Muscle of leg (tissue), 11 donors: ENCODE data around the gene SAG. TPM values are rescaled to one million over a fixed set of nuclear protein-coding genes. Genes with fewer than 3 reads are reported as not detected.
"Not testable (repeated sequence)": the region's sequence is repeated elsewhere in the genome, so short reads cannot be mapped to it uniquely, and the experiment has no call there.

Experiments
- DNase-seq: peaks from one replicate; pipeline ENCODE4 v3.0.0; 2013
- H3K27ac ChIP-seq: one replicate; pipeline ENCODE4 v1.5.1; 2013; ENCODE audit warnings: mild to moderate bottlenecking, low read length, control low read depth
- H3K27me3 ChIP-seq: one replicate; pipeline ENCODE4 v1.6.1; 2013; ENCODE audit warnings: low read length; ENCODE audit not compliant: control insufficient read depth, insufficient read depth
- H3K36me3 ChIP-seq: one replicate; pipeline ENCODE4 v1.6.1; 2013; ENCODE audit warnings: low read length; ENCODE audit not compliant: control insufficient read depth, insufficient read depth
- H3K4me1 ChIP-seq: one replicate; pipeline ENCODE4 v1.6.1; 2013; ENCODE audit warnings: low read length; ENCODE audit not compliant: control insufficient read depth, insufficient read depth
- H3K4me3 ChIP-seq: one replicate; pipeline ENCODE4 v1.5.1; 2013; ENCODE audit warnings: low read length, control low read depth
- H3K9me3 ChIP-seq: replicated peaks from 2 replicates; pipeline ENCODE4 v1.6.1; 2013; ENCODE audit warnings: low read depth, low read length; ENCODE audit not compliant: control insufficient read depth
- WGBS: methylation state at CpG from one replicate; pipeline ENCODE4 v1.1.5; 2013; ENCODE audit warnings: missing lambda C conversion rate; ENCODE audit not compliant: insufficient coverage; 5-methylcytosine and 5-hydroxymethylcytosine counted together
- polyA plus RNA-seq, 8 donors: library from polyadenylated mRNA; unstranded; fragments of 120-200 nt; gene quantifications; one replicate each; pipeline versions ENCODE4 v1.2.1 to v1.2.3, GENCODE V29; 2013; ENCODE audit warnings: inconsistent platforms in 1 of 8, low replicate concordance in 1 of 8; ENCODE audit not compliant: insufficient read length in 8 of 8, insufficient read depth in 1 of 8
- total RNA-seq: library from RNA; stranded (reverse); fragments of 120-200 nt; gene quantifications from one replicate; pipeline ENCODE4 v1.2.4, GENCODE V29; 2013

The SAG gene
- total and polyA plus RNA-seq, 9 donors = 0.04 to 0.39 (median 0.11) TPM; not detected in 1

DNA sequence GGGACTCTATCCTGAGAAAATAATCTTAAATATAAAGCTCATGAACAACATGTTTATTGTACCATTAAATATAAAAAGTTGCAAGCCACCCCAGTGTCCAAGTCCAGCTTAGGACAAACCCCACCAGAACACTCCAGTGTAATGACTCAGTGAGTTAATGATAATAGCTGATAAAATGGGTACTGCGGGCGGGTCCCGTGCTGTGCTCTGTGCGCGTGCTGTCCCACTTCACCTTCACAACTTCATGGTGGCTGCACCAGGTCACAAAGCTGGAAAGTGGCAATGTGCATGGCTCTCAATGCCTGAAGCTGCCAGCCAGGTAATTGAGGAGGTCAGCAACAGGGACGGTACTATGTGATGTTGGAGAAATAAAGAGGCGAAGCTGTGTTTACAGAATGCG is 65.2 kb downstream of the SAG start:
- Histone ChIP-seq H3K27ac (no peak overlapping the region), H3K27me3 (no peaks in the 10 kb centered on the region), H3K9me3 (no peaks in the 10 kb centered on the region), H3K36me3 (no peaks in the 10 kb centered on the region), H3K4me1 (peaks cover 7% of the 10 kb centered on the region), H3K4me3 (no peak overlapping the region)
- DNase-seq = no peak
- 95% methylated on average over 6 of the region's 8 CpGs for WGBS

DNA sequence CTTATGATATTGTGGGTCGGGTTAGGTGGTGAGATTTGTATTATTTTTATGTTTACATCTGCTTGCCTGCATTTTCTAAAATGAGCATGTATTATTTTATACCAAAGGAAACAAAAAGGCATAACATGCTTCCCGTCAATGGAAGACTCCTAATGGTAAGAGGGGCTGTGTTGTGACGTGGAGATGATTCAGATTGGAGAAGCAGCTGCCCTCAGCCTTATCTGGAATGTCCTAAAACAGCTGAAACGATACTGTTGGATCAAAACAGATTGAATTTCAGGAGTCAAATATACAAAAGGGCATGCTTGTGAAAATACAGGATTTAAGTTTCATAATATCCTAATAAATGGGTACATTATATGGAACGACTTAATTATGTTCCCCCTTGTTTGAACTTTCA is 65.7 kb downstream of the SAG start:
- no peak for DNase-seq
- no peaks in the 10 kb centered on the region for H3K27me3 ChIP-seq
- 78% methylated on average over 2 of the region's 5 CpGs for WGBS
- no peaks in the 10 kb centered on the region for H3K36me3 ChIP-seq
- H3K27ac ChIP-seq = no peak overlapping the region
- peaks cover 7% of the 10 kb centered on the region for H3K4me1 ChIP-seq
- no peaks in the 10 kb centered on the region for H3K9me3 ChIP-seq
- H3K4me3 ChIP-seq = no peak overlapping the region

DNA sequence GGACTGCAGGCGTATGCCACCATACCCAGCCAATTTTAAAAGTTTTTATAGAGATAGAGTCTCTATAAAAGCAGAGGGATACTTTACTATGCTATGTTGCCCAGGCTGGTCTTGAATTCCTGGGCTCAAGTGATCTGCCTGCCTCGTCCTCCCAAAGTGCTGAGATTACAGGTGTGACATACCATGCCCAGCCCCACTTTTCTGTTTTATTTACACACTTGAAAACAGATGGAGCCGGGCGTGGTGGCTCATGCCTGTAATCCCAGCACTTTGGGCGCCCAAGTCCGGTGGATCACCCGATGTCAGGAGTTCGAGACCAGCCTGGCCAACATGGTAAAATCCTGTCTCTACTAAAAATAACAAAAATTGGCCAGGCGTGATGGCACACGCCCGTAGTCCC is 67.2 kb downstream of the SAG start:
- H3K36me3 ChIP-seq, H3K27me3 ChIP-seq, DNase-seq, H3K9me3 ChIP-seq, H3K4me3 ChIP-seq, H3K27ac ChIP-seq, H3K4me1 ChIP-seq: not testable (repeated sequence)
- 95% methylated on average over 5 of the region's 11 CpGs for WGBS

DNA sequence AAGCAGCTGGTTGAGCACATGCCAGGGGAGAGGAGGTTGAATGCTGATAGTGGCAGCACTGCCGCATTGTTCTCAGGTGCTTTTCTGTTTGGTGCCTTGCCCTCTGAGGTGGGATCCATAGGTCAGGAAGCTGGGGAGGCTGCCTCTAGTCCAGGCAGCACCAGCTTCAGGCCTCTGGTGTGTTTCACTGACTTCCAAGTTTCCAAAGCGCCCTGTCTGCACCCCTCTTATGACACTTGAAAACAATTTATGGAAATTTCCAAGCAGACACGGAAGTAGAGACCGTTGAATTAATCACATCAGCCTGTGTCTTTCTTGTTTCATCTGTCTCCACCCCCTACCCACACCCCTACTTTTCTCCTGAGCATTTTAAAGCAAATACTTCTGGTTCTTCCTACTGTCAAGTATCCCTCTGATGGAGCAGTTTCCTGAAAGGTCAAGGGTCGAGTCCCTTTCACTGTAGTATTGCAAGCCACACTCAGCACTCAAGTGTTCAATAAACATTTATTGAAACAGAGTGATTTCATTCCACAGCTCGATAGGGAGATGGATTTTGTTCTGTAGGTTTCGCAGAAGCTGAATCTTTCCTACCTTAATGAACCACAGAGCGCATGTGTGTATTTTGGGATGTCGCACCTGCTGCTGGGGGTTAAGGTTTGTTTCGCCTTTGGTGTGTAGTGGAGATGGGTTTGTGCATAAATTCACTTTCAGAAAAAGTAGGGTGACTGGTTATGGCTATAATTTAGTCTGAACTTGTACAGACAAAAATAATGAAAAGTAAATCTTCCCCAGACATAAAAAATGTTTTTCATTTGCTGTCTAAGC is 68.1 kb downstream of the SAG start:
- peaks cover 4% of the 10 kb centered on the region for H3K27me3 ChIP-seq
- DNase-seq = no peak
- no peaks in the 10 kb centered on the region for H3K9me3 ChIP-seq
- no peak overlapping the region for H3K27ac ChIP-seq
- peaks cover 7% of the 10 kb centered on the region for H3K4me1 ChIP-seq
- 89% methylated on average over 3 of the region's 10 CpGs for WGBS
- H3K36me3 ChIP-seq = no peaks in the 10 kb centered on the region
- no peak overlapping the region for H3K4me3 ChIP-seq

DNA sequence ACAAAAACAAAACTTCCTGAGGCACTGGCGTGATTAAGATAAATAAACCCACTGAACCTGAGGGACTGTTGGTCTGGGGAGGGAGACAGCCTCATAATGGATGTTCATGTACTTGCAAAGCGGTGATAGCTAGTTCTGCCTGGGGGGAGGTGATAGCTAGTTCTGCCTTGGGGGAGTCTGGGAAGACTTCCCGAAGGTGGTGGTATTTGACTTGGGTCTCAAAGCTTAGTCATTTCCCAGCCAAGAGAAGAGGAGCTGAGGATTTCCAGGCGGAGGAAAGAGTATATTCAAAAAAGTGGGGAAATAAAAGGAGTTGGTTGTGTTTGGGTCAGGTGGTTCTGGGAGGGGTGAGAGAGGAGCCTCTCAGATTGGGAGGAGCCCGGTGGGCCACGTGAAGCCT is 71.4 kb downstream of the SAG start:
- Histone ChIP-seq H3K36me3 (no peaks in the 10 kb centered on the region), H3K4me3 (no peak overlapping the region), H3K4me1 (no peaks in the 10 kb centered on the region), H3K27me3 (peaks cover 6% of the 10 kb centered on the region), H3K9me3 (no peaks in the 10 kb centered on the region), H3K27ac (no peak overlapping the region)
- DNase-seq = no peak
- WGBS = 81% methylated on average over 5 of the region's 6 CpGs

DNA sequence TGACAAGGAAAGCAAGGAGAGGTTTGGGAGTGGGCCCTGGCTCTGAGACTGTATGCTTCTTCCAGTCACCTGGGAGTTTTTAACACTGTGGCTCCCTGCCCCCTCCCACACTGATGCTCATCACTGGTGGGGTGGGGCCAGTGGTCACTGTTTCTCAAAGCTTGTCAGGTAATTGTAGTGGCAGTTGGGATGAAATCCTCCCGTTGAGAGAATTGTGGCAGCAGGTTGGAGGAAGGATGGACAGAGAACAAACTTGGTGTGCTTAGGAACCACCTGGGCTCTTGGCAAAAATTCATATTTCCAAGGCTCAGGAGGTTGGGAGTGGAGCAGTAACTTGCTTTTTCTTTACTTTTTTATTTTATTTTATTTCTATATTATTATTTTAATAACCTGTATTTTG is 71.8 kb downstream of the SAG start:
- no peak overlapping the region for H3K27ac ChIP-seq
- no CpG with 5 or more reads among the region's 1 CpG for WGBS
- H3K27me3 ChIP-seq = peaks cover 6% of the 10 kb centered on the region
- no peak overlapping the region for H3K4me3 ChIP-seq
- DNase-seq = no peak
- H3K9me3 ChIP-seq = no peaks in the 10 kb centered on the region
- no peaks in the 10 kb centered on the region for H3K36me3 ChIP-seq
- peaks cover 3% of the 10 kb centered on the region for H3K4me1 ChIP-seq

DNA sequence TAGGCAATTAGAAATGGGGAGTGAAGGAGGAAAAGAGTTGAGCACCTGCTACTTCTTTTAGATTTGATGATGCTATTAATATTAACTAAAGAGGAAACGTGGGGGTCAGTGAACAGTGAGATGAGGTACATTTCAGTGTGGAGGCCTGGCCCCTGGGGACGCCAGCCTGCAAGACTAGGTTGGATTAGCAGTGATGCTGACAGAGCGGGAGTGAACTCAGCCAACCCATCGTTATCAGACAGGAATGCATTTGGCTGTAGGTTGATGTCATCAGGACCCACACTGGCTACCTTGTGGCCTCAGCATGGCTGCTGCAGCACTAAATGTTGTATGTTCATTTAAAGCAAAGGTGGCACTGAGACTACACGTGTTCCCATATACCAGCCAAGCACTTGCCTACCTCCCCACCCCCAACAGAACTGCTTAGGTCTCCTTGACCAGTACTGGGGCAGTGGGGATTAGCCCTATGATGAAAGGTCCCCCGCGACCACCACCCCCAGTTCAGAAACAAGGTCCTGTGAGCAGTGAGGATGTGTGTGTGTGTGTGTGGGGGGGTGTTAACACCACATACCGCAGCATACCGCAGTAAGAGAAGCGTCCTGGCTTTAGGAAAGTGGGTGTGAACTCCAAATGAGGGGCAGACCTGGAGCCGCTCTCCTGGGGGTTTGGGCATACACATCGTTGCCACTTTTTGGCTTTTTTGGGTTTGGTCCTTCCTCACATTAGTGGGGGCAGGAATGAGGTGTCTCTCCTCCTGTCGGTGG is 72.7 kb downstream of the SAG start:
- WGBS = 77% methylated on average over 7 of the region's 13 CpGs
- Histone ChIP-seq H3K27me3 (peaks cover 6% of the 10 kb centered on the region), H3K36me3 (no peaks in the 10 kb centered on the region), H3K4me3 (no peak overlapping the region), H3K9me3 (no peaks in the 10 kb centered on the region), H3K4me1 (peaks cover 12% of the 10 kb centered on the region), H3K27ac (no peak overlapping the region)
- DNase-seq = no peak

DNA sequence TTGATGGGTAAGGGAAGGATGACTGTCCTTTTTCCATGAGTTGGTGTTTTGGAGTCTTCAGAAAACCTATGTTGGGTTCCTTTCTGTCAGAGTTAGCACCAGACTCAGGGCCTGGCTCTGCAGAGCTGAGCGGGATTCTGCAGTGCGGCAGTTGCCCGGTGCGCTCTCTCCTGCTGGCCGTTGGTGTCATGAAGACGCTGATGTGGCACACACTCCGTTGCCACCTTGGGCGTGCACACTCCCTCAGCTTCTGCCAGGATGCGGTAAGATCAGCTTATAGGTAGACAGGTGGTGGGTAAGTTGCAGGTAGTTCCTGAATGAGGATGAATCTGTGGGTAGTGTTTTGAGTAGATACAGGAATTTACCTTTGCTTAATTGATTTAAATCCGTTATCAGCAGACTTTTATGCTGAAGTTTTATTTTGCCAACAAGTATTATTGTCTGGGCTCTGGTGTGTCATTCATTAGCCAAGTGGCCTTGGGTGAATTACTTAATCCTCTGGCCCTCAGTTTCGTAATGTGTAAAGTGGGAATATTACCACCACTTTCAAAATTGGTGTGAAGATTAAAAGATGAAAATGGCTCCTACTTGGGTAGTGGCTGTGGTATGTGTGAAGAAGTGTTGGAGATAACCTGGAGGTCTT is 73.5 kb downstream of the SAG start:
- H3K36me3 ChIP-seq = no peaks in the 10 kb centered on the region
- no peaks in the 10 kb centered on the region for H3K9me3 ChIP-seq
- 96% methylated on average over 9 of the region's 11 CpGs for WGBS
- no peak overlapping the region for H3K27ac ChIP-seq
- peaks cover 19% of the 10 kb centered on the region for H3K4me1 ChIP-seq
- no peak for DNase-seq
- peaks cover 6% of the 10 kb centered on the region for H3K27me3 ChIP-seq
- no peak overlapping the region for H3K4me3 ChIP-seq

DNA sequence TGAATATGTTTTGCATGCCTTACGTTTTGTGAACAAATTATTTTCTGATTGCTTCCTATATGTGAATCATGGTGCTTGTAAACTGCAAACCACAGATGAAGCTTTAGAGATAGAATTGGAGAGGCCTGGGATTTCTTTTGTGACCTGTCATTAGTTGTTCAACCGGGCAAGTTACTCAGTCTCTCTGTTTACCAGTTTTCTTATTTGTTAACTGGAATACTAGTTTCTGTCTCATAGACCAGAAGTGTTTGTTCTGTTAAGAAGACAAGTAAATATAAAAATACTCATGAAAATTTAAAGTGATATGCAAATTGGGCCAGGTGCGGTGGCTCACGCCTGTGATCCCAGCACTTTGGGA is 74.0 kb downstream of the SAG start:
- Histone ChIP-seq H3K9me3 (no peaks in the 10 kb centered on the region), H3K36me3 (no peaks in the 10 kb centered on the region), H3K4me1 (peaks cover 24% of the 10 kb centered on the region), H3K4me3 (no peak overlapping the region), H3K27ac (no peak overlapping the region), H3K27me3 (peaks cover 6% of the 10 kb centered on the region)
- WGBS = 80% methylated on average over 1 of the region's 4 CpGs
- DNase-seq = no peak

DNA sequence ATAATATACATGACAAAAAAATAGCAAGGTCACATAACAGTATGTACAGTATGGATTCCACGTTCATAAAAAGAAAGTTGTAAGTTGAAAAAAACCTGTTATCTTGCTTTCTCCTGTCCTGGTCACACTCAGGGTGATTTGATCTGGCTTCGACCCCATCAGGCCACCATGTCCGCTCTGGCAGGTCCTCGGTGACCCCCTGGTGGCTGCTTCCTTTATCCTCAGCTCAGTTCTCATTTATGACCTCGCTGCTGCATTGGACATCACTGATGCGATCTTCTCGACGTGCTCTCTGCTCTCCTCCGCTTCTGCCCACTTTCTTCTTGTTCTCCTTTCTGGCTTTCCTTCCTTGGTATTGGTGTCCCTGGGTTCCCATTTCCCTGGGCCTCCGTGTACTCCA is 76.4 kb downstream of the SAG start:
- H3K4me1 ChIP-seq = peaks cover 44% of the 10 kb centered on the region
- WGBS = 72% methylated on average over 10 of the region's 10 CpGs
- no peak overlapping the region for H3K4me3 ChIP-seq
- peaks cover 6% of the 10 kb centered on the region for H3K27me3 ChIP-seq
- DNase-seq = no peak
- no peaks in the 10 kb centered on the region for H3K9me3 ChIP-seq
- H3K36me3 ChIP-seq = no peaks in the 10 kb centered on the region
- no peak overlapping the region for H3K27ac ChIP-seq
